ENCODE results near the gene ZNF526.

The ZNF526 gene

DNA sequence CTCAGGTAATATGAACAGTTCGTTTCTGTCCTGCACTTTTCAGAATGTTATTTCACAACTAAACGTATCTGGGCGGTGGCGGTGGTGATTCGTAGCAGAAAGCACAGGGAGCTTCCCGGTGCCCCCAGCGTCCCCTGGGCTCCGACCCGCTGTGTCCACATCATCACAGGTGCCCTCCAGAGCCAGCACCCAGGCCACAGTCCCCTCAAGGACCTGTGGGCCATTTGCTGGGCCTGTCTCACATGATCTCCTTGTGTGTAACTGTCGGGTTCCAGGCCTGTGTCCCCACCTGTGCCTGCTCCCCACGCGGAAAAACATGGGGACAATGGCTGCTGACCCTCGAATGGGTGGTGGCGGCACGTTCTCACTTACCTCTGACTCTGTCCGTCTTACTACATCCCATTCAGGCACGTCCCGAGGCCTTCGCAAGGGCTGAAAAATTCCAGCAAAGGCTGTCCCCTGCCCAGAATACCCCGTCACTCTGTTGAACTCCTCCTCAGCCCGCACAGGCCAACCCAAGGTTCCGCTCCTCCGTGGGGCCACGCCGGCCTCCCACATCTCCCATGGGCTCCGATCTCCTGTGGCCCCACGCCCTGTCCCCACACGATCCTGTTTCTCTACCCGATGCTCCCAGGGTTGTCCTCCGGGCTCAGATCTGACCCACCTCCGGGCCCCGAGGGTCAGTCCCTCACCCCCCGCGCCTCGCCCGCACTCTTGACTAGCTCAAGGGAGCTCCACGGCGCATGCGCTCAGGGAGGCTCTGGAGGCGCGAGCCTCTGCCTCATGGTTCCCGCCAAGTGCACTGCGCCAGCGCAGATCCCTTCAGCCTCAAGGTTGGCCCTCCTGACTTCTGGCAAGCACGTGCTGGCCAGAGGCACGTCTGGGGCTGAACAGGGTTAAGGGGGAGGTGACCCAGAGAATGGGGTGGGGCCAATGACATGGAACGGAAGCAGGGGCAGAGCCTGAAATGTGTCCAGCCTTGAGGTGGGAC, 23.8 kb upstream of the ZNF526 start:
- in situ Hi-C loops (cut with MboI; ENCODE audit: low sequenced_read_pairs): no loop called here

GRCh38 chr19:42197375-42197817, 22.7 kb upstream of the ZNF526 start:
- in situ Hi-C loops (cut with MboI; ENCODE audit: low sequenced_read_pairs): no loop called here

DNA sequence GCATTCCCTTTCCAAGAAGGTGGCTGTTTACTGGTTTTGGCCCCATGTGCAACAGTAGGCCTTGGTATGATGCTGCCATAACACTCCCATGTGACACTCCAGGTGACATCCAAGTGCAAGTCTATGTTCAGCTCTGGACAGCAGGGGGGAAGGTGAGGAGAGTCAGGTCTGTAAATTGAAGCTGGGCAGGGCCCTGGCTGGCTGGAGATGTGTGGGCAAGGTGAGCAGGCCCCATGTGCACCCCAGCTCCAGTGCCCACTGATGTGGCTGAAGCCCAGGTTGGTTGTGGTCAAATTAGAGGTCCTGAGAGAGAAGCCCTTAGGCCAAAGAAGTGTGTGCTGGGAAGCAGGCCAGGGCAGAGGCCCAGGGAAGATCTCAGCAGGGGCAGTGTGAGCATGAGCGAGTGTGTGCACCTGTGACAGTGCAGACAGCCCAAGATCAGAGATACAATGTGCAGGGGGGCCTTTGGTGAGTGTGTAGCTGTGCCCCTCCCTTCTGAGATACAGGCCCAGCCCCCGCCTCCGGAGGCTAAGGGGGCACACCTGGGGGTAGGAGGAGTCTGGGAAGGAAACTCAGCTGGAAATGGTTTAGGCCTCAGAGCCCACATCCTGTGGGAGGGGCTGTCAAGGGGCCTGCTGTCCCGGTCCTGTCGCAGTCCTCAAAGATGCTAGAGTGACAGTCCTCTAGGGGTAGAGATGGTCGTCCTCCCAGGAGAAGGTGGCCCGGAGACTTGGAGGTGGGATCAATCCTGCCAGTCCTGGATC, 21.3 kb upstream of the ZNF526 start:
- in situ Hi-C loops (cut with MboI; ENCODE audit: low sequenced_read_pairs): no loop called here

DNA sequence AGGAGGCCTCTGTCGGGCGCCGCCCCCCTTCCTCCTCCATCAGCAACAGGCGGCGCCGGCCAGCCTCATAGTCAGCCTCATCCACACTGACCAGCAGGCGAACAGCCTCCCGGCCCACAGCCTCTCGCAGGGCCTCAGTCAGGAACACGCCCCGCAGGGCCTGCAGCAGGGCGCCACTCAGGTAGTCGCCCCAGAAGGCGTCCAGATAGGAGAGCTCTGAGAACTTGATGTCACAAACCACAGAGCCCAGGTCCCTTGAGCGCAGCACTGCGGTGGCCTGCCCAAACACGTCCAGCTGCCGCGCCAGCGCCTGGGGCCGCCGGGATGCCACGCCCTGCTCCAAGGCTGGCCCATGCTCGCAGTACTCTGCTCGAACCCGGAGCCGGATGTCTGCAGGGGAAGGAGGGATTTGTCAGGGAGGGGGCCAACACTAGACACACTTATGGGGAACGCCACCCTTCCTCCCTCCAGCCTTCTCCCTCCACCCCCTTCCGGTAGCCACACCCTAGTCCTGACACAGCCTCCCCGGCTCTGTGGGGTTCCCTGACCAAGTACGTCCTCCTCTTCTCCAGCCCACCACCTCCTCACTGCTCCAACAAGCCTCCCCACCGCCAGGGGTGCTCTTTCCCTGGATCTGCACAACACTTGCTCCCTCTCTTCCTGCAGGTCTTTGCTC, 20.5 kb upstream of the ZNF526 start:
- in situ Hi-C loops (cut with MboI; ENCODE audit: low sequenced_read_pairs): no loop called here

DNA sequence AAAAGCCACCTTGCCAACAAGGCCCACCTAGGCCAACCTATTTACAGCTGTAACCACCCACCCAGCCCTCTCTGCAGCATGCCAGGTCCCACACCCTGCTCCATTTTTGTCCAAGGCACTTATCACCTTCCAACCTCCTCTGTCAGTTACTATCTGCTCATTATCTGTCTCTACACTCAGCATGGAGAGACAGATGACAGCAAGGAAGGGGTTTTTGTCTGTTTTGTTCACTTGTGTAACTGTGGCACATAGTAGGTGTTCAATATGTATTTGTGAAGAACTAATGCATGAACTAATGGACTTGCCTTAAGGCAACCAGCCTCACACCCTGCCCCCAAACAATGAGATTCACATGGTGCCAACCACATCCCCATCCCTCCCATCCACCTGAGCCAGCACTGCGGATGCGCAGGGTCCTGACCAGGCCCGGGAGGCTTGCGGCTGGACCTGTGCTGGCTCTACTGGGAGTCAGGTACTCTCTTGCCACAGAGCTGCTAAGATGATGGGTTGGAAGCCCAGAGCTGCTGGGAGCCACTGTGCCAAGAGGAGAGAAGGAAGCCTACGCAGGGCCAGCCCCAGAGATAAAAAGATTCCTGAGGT, 19.9 kb upstream of the ZNF526 start:
- in situ Hi-C loops (cut with MboI; ENCODE audit: low sequenced_read_pairs): no loop called here

DNA sequence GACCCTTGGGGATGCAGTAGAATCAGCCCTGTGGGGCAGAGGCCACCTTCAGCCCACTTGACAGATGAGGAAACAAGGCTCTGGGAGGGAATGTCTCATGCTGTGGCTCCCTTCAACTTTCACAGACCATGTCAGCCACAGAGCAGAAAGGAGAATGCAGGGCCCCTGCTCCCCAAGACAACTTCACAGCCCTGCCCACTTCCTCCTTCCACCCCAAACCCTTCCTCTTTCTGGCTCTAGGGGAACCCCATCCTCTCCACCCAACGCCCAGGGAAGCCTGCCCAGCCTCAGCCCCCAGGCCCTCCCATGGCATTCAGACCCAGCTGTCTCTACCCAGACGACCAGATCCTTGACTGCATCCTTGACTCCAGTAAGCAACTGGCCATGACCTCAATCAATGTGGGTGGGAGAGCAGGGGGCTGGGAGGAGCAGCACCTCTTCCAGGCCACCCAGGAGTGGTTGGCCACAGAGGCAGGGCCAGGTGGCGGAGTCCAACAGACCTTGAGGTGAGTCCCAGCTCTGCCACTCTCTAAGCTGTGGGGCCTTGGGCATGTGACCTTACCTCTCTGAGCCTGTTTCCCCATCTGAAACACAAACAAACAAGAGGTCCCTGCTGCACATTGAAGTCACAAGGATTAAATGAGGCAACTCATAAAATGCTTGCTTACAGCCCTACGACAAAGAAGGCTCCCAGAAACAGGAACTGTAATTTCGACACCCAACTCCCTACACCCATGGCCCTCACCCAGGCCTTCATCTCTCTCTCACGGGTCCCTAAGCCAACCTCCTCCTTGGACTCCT, 18.4 kb upstream of the ZNF526 start:
- in situ Hi-C loops (cut with MboI; ENCODE audit: low sequenced_read_pairs): no loop called here

DNA sequence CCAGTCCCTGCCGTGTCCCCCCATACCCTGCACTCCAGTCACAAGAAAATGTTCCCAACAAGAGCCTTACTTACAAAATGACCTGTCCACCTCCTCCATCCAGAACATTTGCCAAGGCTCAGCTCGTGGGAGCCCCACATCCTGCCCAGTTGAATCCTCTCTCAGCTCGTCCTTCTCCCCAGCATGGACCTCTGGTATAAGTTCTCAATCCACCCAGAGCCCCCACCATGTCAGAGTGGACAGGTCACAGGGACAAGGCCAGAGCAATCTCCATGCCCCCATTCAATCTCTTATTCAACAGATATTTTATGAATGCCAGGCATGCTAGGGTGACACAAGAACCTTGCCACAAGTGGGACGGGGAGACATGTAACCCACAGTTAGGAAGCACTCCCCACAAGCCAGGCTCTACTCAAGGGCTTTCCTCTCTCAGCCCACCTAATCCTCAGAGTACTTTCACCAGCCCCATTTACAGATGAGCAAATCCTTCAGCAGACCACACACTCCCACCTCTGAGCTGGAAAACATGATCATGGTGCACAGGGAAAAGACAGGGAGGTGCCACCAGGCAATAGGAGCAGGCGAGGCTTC, 17.7 kb upstream of the ZNF526 start:
- in situ Hi-C loops (cut with MboI; ENCODE audit: low sequenced_read_pairs): no loop called here

GRCh38 chr19:42203700-42204099, 16.4 kb upstream of the ZNF526 start:
- in situ Hi-C loops (cut with MboI; ENCODE audit: low sequenced_read_pairs): no loop called here

- in situ Hi-C loops (cut with MboI; ENCODE audit: low sequenced_read_pairs): no loop called here
Observed at GRCh38 chr19:42204664-42205063, 15.4 kb upstream of the ZNF526 start.

DNA sequence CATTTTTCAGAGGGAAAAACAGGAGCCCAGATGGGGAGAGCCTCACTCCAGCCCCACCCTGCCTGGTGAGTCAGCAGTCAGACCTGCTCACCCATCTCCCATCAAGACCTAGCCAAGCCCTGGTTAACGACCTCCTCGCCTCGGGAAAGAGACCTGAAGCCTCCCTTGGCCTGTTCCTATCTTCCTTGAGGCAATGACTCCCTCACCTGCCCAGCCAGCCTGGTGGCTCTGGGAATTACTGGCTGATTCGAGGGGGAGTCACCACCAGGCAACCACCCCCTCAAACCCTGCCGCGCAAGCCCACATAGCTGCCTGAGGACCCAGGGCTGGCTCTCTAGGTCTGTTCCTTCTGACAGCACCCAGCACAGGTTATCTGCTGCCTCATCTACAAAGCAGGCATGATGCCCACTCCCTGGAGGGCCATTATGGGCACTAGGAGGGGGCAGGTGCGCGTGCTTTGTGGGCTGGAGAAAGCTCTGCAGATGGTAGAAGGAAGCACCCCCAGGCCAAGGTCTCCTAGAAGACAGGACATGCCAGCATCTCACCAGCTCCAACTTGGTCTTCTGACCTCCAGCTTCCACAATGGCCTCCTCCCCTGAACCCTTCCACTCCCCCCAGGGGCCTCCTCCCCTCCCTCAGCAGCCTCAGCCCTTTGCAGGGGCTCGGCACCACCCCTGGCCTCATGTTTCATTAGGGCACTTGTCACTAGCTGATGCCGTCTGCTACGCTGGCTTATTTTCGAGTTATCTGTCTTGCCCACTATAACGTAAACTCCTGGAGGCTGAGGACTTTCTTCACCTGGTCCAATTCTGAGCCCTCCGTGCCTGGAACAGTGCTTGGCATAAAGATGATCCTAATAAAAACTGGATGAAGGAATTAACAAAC, 13.0 kb upstream of the ZNF526 start:
- in situ Hi-C loops (cut with MboI; ENCODE audit: low sequenced_read_pairs): no loop called here

DNA sequence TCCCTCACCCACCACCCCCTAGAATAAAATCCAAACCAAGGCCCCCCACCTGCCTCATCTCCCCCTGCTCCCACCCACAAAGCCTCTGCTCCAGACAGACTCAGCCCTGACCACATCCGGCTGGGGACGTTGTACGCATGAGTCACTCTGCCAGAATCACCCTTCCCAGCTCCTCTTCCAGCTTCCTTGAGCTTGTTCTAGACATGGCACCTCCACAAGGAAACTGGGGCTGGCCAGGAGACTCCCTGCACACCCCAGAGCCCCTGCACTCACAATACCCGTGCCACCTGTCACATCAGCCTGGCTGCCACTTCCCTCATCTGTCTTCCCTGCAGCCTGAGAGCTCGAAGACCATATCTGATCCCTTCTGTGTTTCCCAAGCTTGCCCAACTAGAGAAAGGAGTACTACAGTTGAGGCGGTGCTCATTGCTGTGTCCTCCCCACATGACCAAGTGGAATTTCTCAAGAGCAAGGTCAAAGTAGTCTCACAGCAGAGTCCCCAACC, 12.3 kb upstream of the ZNF526 start:
- in situ Hi-C loops (cut with MboI; ENCODE audit: low sequenced_read_pairs): no loop called here

GRCh38 chr19:42208612-42209011, 11.5 kb upstream of the ZNF526 start:
- in situ Hi-C loops (cut with MboI; ENCODE audit: low sequenced_read_pairs): no loop called here

GRCh38 chr19:42212886-42213285, 7.2 kb upstream of the ZNF526 start:
- in situ Hi-C loops (cut with MboI; ENCODE audit: low sequenced_read_pairs): no loop called here

GRCh38 chr19:42214810-42215485, 5.2 kb upstream of the ZNF526 start:
- in situ Hi-C loops (cut with MboI; ENCODE audit: low sequenced_read_pairs): no loop called here

- in situ Hi-C loops (cut with MboI; ENCODE audit: low sequenced_read_pairs): no loop called here
Observed at GRCh38 chr19:42216653-42217519, 3.2 kb upstream of the ZNF526 start.

DNA sequence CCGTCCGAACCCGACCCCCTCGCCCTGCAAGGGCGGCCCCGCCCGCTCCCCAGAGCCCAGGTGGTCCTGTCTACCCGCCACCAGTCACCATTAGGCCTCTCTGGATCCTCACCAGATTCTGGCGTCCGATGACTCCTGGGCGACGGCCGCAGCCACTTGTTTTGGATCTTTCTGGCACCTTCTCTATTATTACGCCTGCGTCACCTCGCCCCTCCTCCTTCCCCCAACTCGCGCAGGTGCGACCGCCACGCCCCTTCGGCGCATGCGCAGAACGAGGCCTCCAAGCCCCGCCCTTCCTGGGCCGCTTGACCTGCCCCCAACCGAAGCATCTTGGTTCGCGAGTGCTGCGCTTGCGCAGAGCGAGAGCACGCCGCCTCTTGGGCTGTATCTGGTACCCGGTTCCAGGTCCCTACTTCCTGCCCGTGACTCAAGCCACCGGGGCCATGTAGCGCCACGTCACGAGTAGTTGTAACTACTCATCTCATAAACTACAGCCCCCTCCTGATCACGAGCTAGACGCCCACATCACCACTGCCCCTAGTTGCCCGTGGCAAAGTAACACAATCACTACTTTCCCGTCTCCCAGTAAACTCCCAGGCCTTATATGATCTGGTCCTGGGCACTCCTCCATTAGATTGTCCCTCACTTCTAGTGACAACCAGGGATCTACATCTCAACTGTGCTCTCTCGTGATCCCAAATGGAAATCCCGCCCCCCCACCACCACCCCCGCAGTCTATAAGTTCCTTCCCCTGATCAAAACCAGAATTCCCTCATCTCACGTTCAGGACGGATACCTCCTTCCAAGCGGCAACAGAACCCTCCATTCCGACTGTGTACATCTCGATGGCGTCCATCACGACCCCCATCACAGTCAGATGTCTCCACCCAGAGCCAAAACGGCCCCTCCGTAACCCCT, 2.3 kb upstream of the ZNF526 start, which contains the start of gene DEDD2:
TSS of gene DEDD2 (minus strand) at position 158 of the 918 bp plus-strand sequence. CDS start 670 bp downstream, outside the sequence.
- in situ Hi-C loops (cut with MboI; ENCODE audit: low sequenced_read_pairs): no loop called here

All from HL-60/S4 treated with phorbol 12-myristate 13-acetate at 8.2 ng/mL for 4 days and 3 days (cell line).